H9 (cell line): Measurements from ENCODE around the gene JTB. TPM values are rescaled to one million over a fixed set of nuclear protein-coding genes. Genes with fewer than 3 reads are reported as not detected.

Experiments
- DNase-seq: peaks from one replicate; pipeline ENCODE4 v3.0.0-alpha.2; 2017
- H2AFZ ChIP-seq: one replicate; pipeline ENCODE4 v1.6.1; 2013; ENCODE audit warnings: mild to moderate bottlenecking, low read length, control low read depth, moderate library complexity
- H2AK5ac ChIP-seq: 2 replicates; pipeline ENCODE4 v1.6.1; 2013; ENCODE audit warnings: low read length, control low read depth, mixed read lengths; ENCODE audit not compliant: insufficient read length
- H2BK120ac ChIP-seq: one replicate; pipeline ENCODE4 v1.6.1; 2013; ENCODE audit warnings: low read depth, mild to moderate bottlenecking, low read length, control low read depth, inconsistent platforms; ENCODE audit not compliant: poor library complexity, severe bottlenecking
- H2BK12ac ChIP-seq: 2 replicates; pipeline ENCODE4 v1.6.1; 2013; ENCODE audit warnings: low read length, control low read depth, mixed read lengths, low read depth; ENCODE audit not compliant: insufficient read length
- H2BK15ac ChIP-seq: 2 replicates; pipeline ENCODE4 v1.6.1; 2013; ENCODE audit warnings: low read depth, low read length, control low read depth
- H2BK20ac ChIP-seq: one replicate; pipeline ENCODE4 v1.6.1; 2013; ENCODE audit warnings: low read depth, mild to moderate bottlenecking, low read length, control low read depth, inconsistent platforms; ENCODE audit not compliant: poor library complexity, severe bottlenecking
- H2BK5ac ChIP-seq: 2 replicates; pipeline ENCODE4 v1.6.1; 2013; ENCODE audit warnings: low read length, control low read depth, mixed read lengths; ENCODE audit not compliant: insufficient read length
- H3K14ac ChIP-seq: 2 replicates; pipeline ENCODE4 v1.6.1; 2013; ENCODE audit warnings: low read length, control low read depth; ENCODE audit not compliant: insufficient read depth
- H3K18ac ChIP-seq: 2 replicates; pipeline ENCODE4 v1.6.1; 2013; ENCODE audit warnings: low read depth, mild to moderate bottlenecking, mixed read lengths, low read length, control low read depth; ENCODE audit not compliant: insufficient read length
- H3K23ac ChIP-seq: 2 replicates; pipeline ENCODE4 v1.6.1; 2013; ENCODE audit warnings: low read length, control low read depth, mixed read lengths, low read depth; ENCODE audit not compliant: insufficient read length
- H3K23me2 ChIP-seq: 2 replicates; pipeline ENCODE4 v1.6.1; 2013; ENCODE audit warnings: low read depth, mild to moderate bottlenecking, mixed read lengths, low read length, control low read depth; ENCODE audit not compliant: insufficient read length, poor library complexity, severe bottlenecking
- H3K27ac ChIP-seq: 2 replicates; pipeline ENCODE4 v1.5.1; 2013; ENCODE audit warnings: low read length, control low read depth, mixed read lengths, low read depth; ENCODE audit not compliant: insufficient read length
- H3K27me3 ChIP-seq: 2 replicates; pipeline ENCODE4 v1.6.1; 2013; ENCODE audit warnings: low read length, control low read depth, inconsistent platforms; ENCODE audit not compliant: insufficient read depth
- H3K4ac ChIP-seq: 2 replicates; pipeline ENCODE4 v1.6.1; 2013; ENCODE audit warnings: low read depth, mild to moderate bottlenecking, control low read depth, inconsistent platforms, low read length, moderate library complexity
- H3K4me1 ChIP-seq: 2 replicates; pipeline ENCODE4 v1.6.1; 2013; ENCODE audit warnings: low read length, control low read depth, inconsistent platforms; ENCODE audit not compliant: insufficient read depth
- H3K4me2 ChIP-seq: 2 replicates; pipeline ENCODE4 v1.6.1; 2013; ENCODE audit warnings: low read length, control low read depth, mixed read lengths; ENCODE audit not compliant: insufficient read length, insufficient read depth
- H3K56ac ChIP-seq: 2 replicates; pipeline ENCODE4 v1.6.1; 2013; ENCODE audit warnings: low read depth, mild to moderate bottlenecking, mixed read lengths, low read length, control low read depth; ENCODE audit not compliant: insufficient read length
- H3K79me1 ChIP-seq: 2 replicates; pipeline ENCODE4 v1.6.1; 2013; ENCODE audit warnings: low read depth, mild to moderate bottlenecking, moderate library complexity, low read length, control low read depth, inconsistent platforms; ENCODE audit not compliant: insufficient read depth, poor library complexity, severe bottlenecking
- H3K79me2 ChIP-seq: 2 replicates; pipeline ENCODE4 v1.6.1; 2013; ENCODE audit warnings: low read length, control low read depth, inconsistent platforms; ENCODE audit not compliant: insufficient read depth
- H3K9ac ChIP-seq: 2 replicates; pipeline ENCODE4 v1.6.1; 2013; ENCODE audit warnings: low read length, control low read depth, mixed read lengths; ENCODE audit not compliant: insufficient read length; ENCODE audit errors: extremely low read depth
- H3K9me3 ChIP-seq: one replicate; pipeline ENCODE4 v1.6.1; 2013; ENCODE audit warnings: low read depth, low read length, inconsistent platforms; ENCODE audit not compliant: control insufficient read depth
- H3T11ph ChIP-seq: one replicate; pipeline ENCODE4 v1.6.1; 2013; ENCODE audit warnings: mild to moderate bottlenecking, low read length, control low read depth, inconsistent platforms
- H4K20me1 ChIP-seq: one replicate; pipeline ENCODE4 v1.6.1; 2013; ENCODE audit not compliant: control insufficient read depth, insufficient read length, insufficient read depth
- H4K5ac ChIP-seq: 2 replicates; pipeline ENCODE4 v1.6.1; 2013; ENCODE audit warnings: low read depth, mild to moderate bottlenecking, mixed read lengths, low read length, control low read depth; ENCODE audit not compliant: insufficient read length
- H4K8ac ChIP-seq: replicated peaks from 2 replicates; pipeline ENCODE4 v1.6.1; 2013; ENCODE audit warnings: low read length, control low read depth, mixed read lengths, low read depth; ENCODE audit not compliant: insufficient read length
- H4K91ac ChIP-seq: 2 replicates; pipeline ENCODE4 v1.6.1; 2013; ENCODE audit warnings: low read depth, mild to moderate bottlenecking, moderate library complexity, mixed read lengths, low read length, control low read depth; ENCODE audit not compliant: insufficient read length
- H3K27ac Mint-ChIP-seq, 3 experiments: 2 replicates in 2 of 3; 3 replicates in 1 of 3; pipeline ENCODE4 v1.8.0; 2020 to 2021; ENCODE audit warnings: mixed read lengths in 3 of 3, mild to moderate bottlenecking in 1 of 3, moderate library complexity in 1 of 3
- H3K27me3 Mint-ChIP-seq: 2 replicates; pipeline ENCODE4 v1.8.0; 2021; ENCODE audit warnings: low read depth, mild to moderate bottlenecking, moderate library complexity, mixed read lengths
- H3K36me3 Mint-ChIP-seq, 3 experiments: 2 replicates in 2 of 3; 3 replicates in 1 of 3; pipeline ENCODE4 v1.8.0; 2020 to 2021; ENCODE audit warnings: low read depth in 3 of 3, mixed read lengths in 3 of 3; ENCODE audit not compliant: insufficient read depth in 1 of 3
- H3K4me1 Mint-ChIP-seq, 2 experiments: 2 replicates each; pipeline ENCODE4 v1.8.0; 2020; ENCODE audit warnings: mixed read lengths in 2 of 2
- H3K4me3 Mint-ChIP-seq, 2 experiments: 2 replicates in 1 of 2; 3 replicates in 1 of 2; pipeline ENCODE4 v1.8.0; 2020 to 2021; ENCODE audit warnings: mild to moderate bottlenecking in 2 of 2, mixed read lengths in 2 of 2, moderate library complexity in 1 of 2
- H3K9me3 Mint-ChIP-seq, 2 experiments: 2 replicates in 1 of 2; 3 replicates in 1 of 2; pipeline ENCODE4 v1.8.0; 2020; ENCODE audit warnings: mild to moderate bottlenecking in 2 of 2, mixed read lengths in 2 of 2, moderate library complexity in 1 of 2
- CTCF ChIP-seq: fragments of 200-600 bp; sonication (generic); conservative IDR thresholded peaks from 3 replicates; pipeline ENCODE4 v1.8.0; 2021; ENCODE audit warnings: antibody characterized with exemption, mild to moderate bottlenecking
- WGBS: extraction: QIAGEN DNeasy Blood & Tissue Kit; methylation state at CpG from one replicate; pipeline ENCODE4 v1.1.7; 2013; ENCODE audit warnings: missing lambda C conversion rate, low lambda C conversion rate, mixed read lengths; ENCODE audit not compliant: insufficient read length; ENCODE audit errors: extremely low coverage; 5-methylcytosine and 5-hydroxymethylcytosine counted together
- total RNA-seq: library from RNA; stranded (reverse); gene quantifications from 2 replicates; pipeline ENCODE4 v1.2.1, GENCODE V29; 2021

JTB gene
- total RNA-seq, 1 experiment from 2014 or later = 85.4 TPM

GRCh38 chr1:153985341-153985912 lies 8.0 kb upstream of the JTB start:
- H4K20me1 ChIP-seq = no peaks in the 10 kb centered on the region
- no peak for TF ChIP-seq CTCF
- H3K23me2 ChIP-seq = peaks cover 18% of the 10 kb centered on the region
- no peak overlapping the region for H4K5ac ChIP-seq
- H2BK5ac ChIP-seq = no peak overlapping the region
- no CpG with 5 or more reads among the region's 7 CpGs for WGBS
- H3K14ac ChIP-seq = peak overlapping the region; percentile 23
- H4K8ac ChIP-seq = no peak overlapping the region
- H3K4me2 ChIP-seq = peak overlapping the region; percentile 84
- Mint-ChIP-seq H3K36me3 (peaks cover 13 to 35% (median 27%) of the 10 kb centered on the region in 3 experiments; a peak in 6 of 7 replicates), H3K4me1 (peaks cover 15 to 17% of the 10 kb centered on the region in 2 experiments), H3K27ac (peak overlapping the region; percentile 23 to 97 (median 97); a peak in 6 of 7 replicates), H3K27me3 (no peaks in the 10 kb centered on the region), H3K4me3 (peak overlapping the region; percentile 88 to 97), H3K9me3 (no peaks in the 10 kb centered on the region; a peak in 1 of 5 replicates)
- H2BK12ac ChIP-seq = no peak overlapping the region
- peak overlapping the region; percentile 15 for H2AFZ ChIP-seq
- no peak overlapping the region for H2AK5ac ChIP-seq
- peak; percentile 42 for DNase-seq
- no peak overlapping the region for H4K91ac ChIP-seq
- H3K27me3 ChIP-seq = no peaks in the 10 kb centered on the region
- no peaks in the 10 kb centered on the region for H3K9me3 ChIP-seq
- no peak overlapping the region for H3K23ac ChIP-seq
- H3K4me1 ChIP-seq = no peaks in the 10 kb centered on the region
- no peak overlapping the region for H3K27ac ChIP-seq
- H2BK120ac ChIP-seq = no peak overlapping the region
- H3K4ac ChIP-seq = no peak overlapping the region
- no peak overlapping the region for H2BK20ac ChIP-seq
- no peak overlapping the region for H3T11ph ChIP-seq
- peaks cover 1% of the 10 kb centered on the region; the same call in 1 of the 2 replicates for H3K79me2 ChIP-seq
- H3K79me1 ChIP-seq = no peaks in the 10 kb centered on the region
- no peak overlapping the region for H2BK15ac ChIP-seq
- H3K9ac ChIP-seq = peak overlapping the region; percentile 80
- no peak overlapping the region for H3K56ac ChIP-seq
- peak overlapping the region; percentile 22 for H3K18ac ChIP-seq
